IPS-NIHi11 (cell line): ENCODE results near the gene ALOX15.
A peak's percentile ranks its signal among the peaks of the same experiment; 100 is the strongest.
"Not testable (repeated sequence)": the region's sequence is repeated elsewhere in the genome, so short reads cannot be mapped to it uniquely, and the experiment has no call there.

Experiments used
- DNase-seq: peaks from one replicate; pipeline ENCODE4 v3.0.0; 2012; ENCODE audit warnings: mixed read lengths, low spot score

ALOX15 gene

GRCh38 chr17:4617090-4617489, 24.4 kb downstream of the ALOX15 start:
- DNase-seq, result no peak

- no peak for DNase-seq
Observed at GRCh38 chr17:4616476-4616875, 25.0 kb downstream of the ALOX15 start.

GRCh38 chr17:4610656-4611055, 30.8 kb downstream of the ALOX15 start:
- DNase-seq, result peak; percentile 29

- DNase-seq, result no peak
Observed at GRCh38 chr17:4610162-4610561, 31.3 kb downstream of the ALOX15 start.

- peak; percentile 4 for DNase-seq
Observed at GRCh38 chr17:4609761-4610160, 31.7 kb downstream of the ALOX15 start.

GRCh38 chr17:4607773-4608187, 33.7 kb downstream of the ALOX15 start:
- DNase-seq, result peak; percentile 30

GRCh38 chr17:4607261-4607741, 34.2 kb downstream of the ALOX15 start:
- DNase-seq, result peak; percentile 23

- DNase-seq, result peak; percentile 12
Observed at GRCh38 chr17:4605826-4606225, 35.7 kb downstream of the ALOX15 start.

- DNase-seq, result not testable (repeated sequence)
Observed at GRCh38 chr17:4604736-4605135, 36.7 kb downstream of the ALOX15 start.

- no peak for DNase-seq
Observed at GRCh38 chr17:4604111-4604644, 37.3 kb downstream of the ALOX15 start.

GRCh38 chr17:4602041-4602440, 39.4 kb downstream of the ALOX15 start:
- no peak for DNase-seq

GRCh38 chr17:4601326-4601725, 40.2 kb downstream of the ALOX15 start:
- DNase-seq, result no peak

GRCh38 chr17:4600563-4600962, 40.9 kb downstream of the ALOX15 start:
- no peak for DNase-seq

- DNase-seq, result peak; percentile 72
Observed at GRCh38 chr17:4599505-4600281, 41.8 kb downstream of the ALOX15 start.

GRCh38 chr17:4598776-4599504, 42.5 kb downstream of the ALOX15 start:
- no peak for DNase-seq

GRCh38 chr17:4597975-4598374, 43.5 kb downstream of the ALOX15 start:
- no peak for DNase-seq

- no peak for DNase-seq
Observed at GRCh38 chr17:4596636-4597380, 44.7 kb downstream of the ALOX15 start.

- not testable (repeated sequence) for DNase-seq
Observed at GRCh38 chr17:4595685-4596342, 45.7 kb downstream of the ALOX15 start.

GRCh38 chr17:4594931-4595684, 46.4 kb downstream of the ALOX15 start:
- peak; percentile 88 for DNase-seq

- DNase-seq, result no peak
Observed at GRCh38 chr17:4594406-4594805, 47.1 kb downstream of the ALOX15 start.

GRCh38 chr17:4593021-4593421, 48.5 kb downstream of the ALOX15 start:
- no peak for DNase-seq
